Measurements from ENCODE around the gene ILKAP.
A peak's percentile ranks its signal among the peaks of the same experiment; 100 is the strongest.

Gene ILKAP

GRCh38 chr2:238240757-238241711 lies 37.5 kb upstream of the ILKAP start:
- Mint-ChIP-seq H3K36me3 (peaks cover 8% of the 10 kb centered on the region), H3K4me3 (peak overlapping the region; percentile 44), H3K9me3 (no peaks in the 10 kb centered on the region), H3K27ac (peak overlapping the region; percentile 19), H3K4me1 (peaks cover 4% of the 10 kb centered on the region), H3K27me3 (peaks cover 59% of the 10 kb centered on the region)
- CTCF ChIA-PET = no interaction called here
- DNase-seq = no peak

- CTCF ChIA-PET = no interaction called here
- peak within 1 kb of the TSS; percentile 77 for H3K27ac Mint-ChIP-seq
- H3K9me3 Mint-ChIP-seq = no peaks in the 10 kb centered on the region
- peaks cover 4% of the 10 kb centered on the region for H3K36me3 Mint-ChIP-seq
- DNase-seq = peak; percentile 89
- H3K27me3 Mint-ChIP-seq = peaks cover 68% of the 10 kb centered on the region
- H3K4me3 Mint-ChIP-seq = peak within 1 kb of the TSS; percentile 88
- peaks cover 4% of the 10 kb centered on the region for H3K4me1 Mint-ChIP-seq
Measured at GRCh38 chr2:238239863-238240756, 36.6 kb upstream of the ILKAP start, which contains the start of gene HES6. Gene HES6, minus strand, starts transcription at chr2:238240038. Its CDS starts 133 bp downstream, at chr2:238239905.

- Mint-ChIP-seq H3K4me1 (peaks cover 6% of the 10 kb centered on the region), H3K27ac (no peak overlapping the region), H3K9me3 (no peaks in the 10 kb centered on the region), H3K27me3 (peaks cover 74% of the 10 kb centered on the region), H3K4me3 (peak overlapping the region; percentile 47), H3K36me3 (peaks cover 2% of the 10 kb centered on the region)
- CTCF ChIA-PET = no interaction called here
- no peak for DNase-seq
Measured at GRCh38 chr2:238239543-238239862, 36.0 kb upstream of the ILKAP start.

GRCh38 chr2:238238766-238239542 lies 35.5 kb upstream of the ILKAP start:
- H3K27ac Mint-ChIP-seq = no peak overlapping the region
- H3K9me3 Mint-ChIP-seq = peaks cover under 1% of the 10 kb centered on the region
- peaks cover 80% of the 10 kb centered on the region for H3K27me3 Mint-ChIP-seq
- CTCF ChIA-PET = no interaction called here
- peak overlapping the region; percentile 52 for H3K4me3 Mint-ChIP-seq
- peak; percentile 68 for DNase-seq
- H3K36me3 Mint-ChIP-seq = no peaks in the 10 kb centered on the region
- peaks cover 6% of the 10 kb centered on the region for H3K4me1 Mint-ChIP-seq

GRCh38 chr2:238238311-238238765 lies 34.8 kb upstream of the ILKAP start:
- Mint-ChIP-seq H3K9me3 (peaks cover 2% of the 10 kb centered on the region), H3K36me3 (no peaks in the 10 kb centered on the region), H3K27ac (peak overlapping the region; percentile 17), H3K4me3 (peak overlapping the region; percentile 51), H3K27me3 (peaks cover 86% of the 10 kb centered on the region), H3K4me1 (peaks cover 11% of the 10 kb centered on the region)
- no peak for DNase-seq
- CTCF ChIA-PET = interaction anchor here (1.4 kb wide), 1 partner anchor 25 kb away, joined by 3 read pairs; no protein-coding TSS in a partner anchor

- H3K4me3 Mint-ChIP-seq = peak overlapping the region; percentile 51
Measured at GRCh38 chr2:238237431-238238135, 34.1 kb upstream of the ILKAP start.

GRCh38 chr2:238236571-238236970 lies 33.1 kb upstream of the ILKAP start:
- DNase-seq = no peak
- Mint-ChIP-seq H3K27ac (no peak overlapping the region), H3K4me1 (peaks cover 16% of the 10 kb centered on the region), H3K9me3 (peaks cover 2% of the 10 kb centered on the region), H3K27me3 (peaks cover 89% of the 10 kb centered on the region), H3K36me3 (no peaks in the 10 kb centered on the region), H3K4me3 (no peak overlapping the region)
- CTCF ChIA-PET = interaction anchor here (1.4 kb wide), 1 partner anchor 28 kb away, joined by 3 read pairs; no protein-coding TSS in a partner anchor

More at GRCh38 chr2:238237431-238238135, 34.1 kb upstream of the ILKAP start:
- Mint-ChIP-seq H3K27ac (no peak overlapping the region), H3K4me1 (peaks cover 11% of the 10 kb centered on the region), H3K9me3 (peaks cover 2% of the 10 kb centered on the region), H3K27me3 (peaks cover 89% of the 10 kb centered on the region), H3K36me3 (no peaks in the 10 kb centered on the region)
- CTCF ChIA-PET = interaction anchor here (1.4 kb wide), 2 partner anchors 26 to 27 kb away, joined by 3 read pairs; no protein-coding TSS in a partner anchor
- no peak for DNase-seq

GRCh38 chr2:238235856-238236255 lies 32.4 kb upstream of the ILKAP start:
- H3K4me3 Mint-ChIP-seq = no peak overlapping the region

GRCh38 chr2:238235331-238235732 lies 31.8 kb upstream of the ILKAP start:
- H3K27ac Mint-ChIP-seq = peak overlapping the region; percentile 25
- no peaks in the 10 kb centered on the region for H3K36me3 Mint-ChIP-seq
- CTCF ChIA-PET = no interaction called here
- peak overlapping the region; percentile 6 for H3K4me3 Mint-ChIP-seq
- peaks cover 2% of the 10 kb centered on the region for H3K9me3 Mint-ChIP-seq
- H3K27me3 Mint-ChIP-seq = peaks cover 89% of the 10 kb centered on the region
- no peak for DNase-seq
- peaks cover 23% of the 10 kb centered on the region for H3K4me1 Mint-ChIP-seq

More at GRCh38 chr2:238235856-238236255, 32.4 kb upstream of the ILKAP start:
- H3K27me3 Mint-ChIP-seq = peaks cover 89% of the 10 kb centered on the region
- CTCF ChIA-PET = interaction anchor here (1.4 kb wide), 1 partner anchor 29 kb away, joined by 3 read pairs; no protein-coding TSS in a partner anchor
- H3K4me1 Mint-ChIP-seq = peaks cover 19% of the 10 kb centered on the region
- no peaks in the 10 kb centered on the region for H3K36me3 Mint-ChIP-seq
- no peak for DNase-seq
- H3K9me3 Mint-ChIP-seq = peaks cover 2% of the 10 kb centered on the region
- H3K27ac Mint-ChIP-seq = no peak overlapping the region

- H3K4me3 Mint-ChIP-seq = peak overlapping the region; percentile 40
- no peak for DNase-seq
- peaks cover 22% of the 10 kb centered on the region for H3K4me1 Mint-ChIP-seq
- H3K27ac Mint-ChIP-seq = no peak overlapping the region
- H3K36me3 Mint-ChIP-seq = no peaks in the 10 kb centered on the region
- CTCF ChIA-PET = no interaction called here
- H3K27me3 Mint-ChIP-seq = peaks cover 96% of the 10 kb centered on the region
- H3K9me3 Mint-ChIP-seq = peaks cover 2% of the 10 kb centered on the region
Measured at GRCh38 chr2:238233625-238234024, 30.1 kb upstream of the ILKAP start.

- H3K27ac Mint-ChIP-seq = no peak overlapping the region
- peak overlapping the region; percentile 66 for H3K4me3 Mint-ChIP-seq
- H3K27me3 Mint-ChIP-seq = peaks cover 87% of the 10 kb centered on the region
- CTCF ChIA-PET = no interaction called here
- DNase-seq = no peak
- peaks cover 2% of the 10 kb centered on the region for H3K9me3 Mint-ChIP-seq
- H3K36me3 Mint-ChIP-seq = no peaks in the 10 kb centered on the region
- peaks cover 20% of the 10 kb centered on the region for H3K4me1 Mint-ChIP-seq
Measured at GRCh38 chr2:238231809-238232208, 28.3 kb upstream of the ILKAP start.

- peak overlapping the region; percentile 66 for H3K4me3 Mint-ChIP-seq
Measured at GRCh38 chr2:238231251-238231793, 27.8 kb upstream of the ILKAP start.

GRCh38 chr2:238230699-238231098 lies 27.2 kb upstream of the ILKAP start:
- Mint-ChIP-seq H3K27me3 (peaks cover 75% of the 10 kb centered on the region), H3K36me3 (no peaks in the 10 kb centered on the region), H3K4me1 (peaks cover 20% of the 10 kb centered on the region), H3K4me3 (peak overlapping the region; percentile 9), H3K27ac (no peak overlapping the region), H3K9me3 (peaks cover 2% of the 10 kb centered on the region)
- DNase-seq = no peak
- CTCF ChIA-PET = no interaction called here

More at GRCh38 chr2:238231251-238231793, 27.8 kb upstream of the ILKAP start:
- Mint-ChIP-seq H3K36me3 (no peaks in the 10 kb centered on the region), H3K27me3 (peaks cover 82% of the 10 kb centered on the region), H3K4me1 (peaks cover 20% of the 10 kb centered on the region), H3K9me3 (peaks cover 2% of the 10 kb centered on the region), H3K27ac (no peak overlapping the region)
- CTCF ChIA-PET = no interaction called here
- peak; percentile 87 for DNase-seq

All from activated naive CD4-positive, alpha-beta T cell treated with anti-CD3 and anti-CD28 coated beads, Interleukin-2, amount 10 ng/mL, durations not matched to agents 7 days and 5 days (primary cell).